SU-DHL-6 (cell line): ENCODE results near the gene SVOPL.

Experiments
- CTCF ChIP-seq: fragments of 200-600 bp; sonication (generic); IDR thresholded peaks from one replicate; pipeline ENCODE4 v1.5.1; 2017; ENCODE audit warnings: antibody characterized with exemption, mild to moderate bottlenecking, low read length, moderate library complexity; ENCODE audit not compliant: insufficient read depth, poor library complexity, severe bottlenecking
- EZH2phosphoT487 ChIP-seq: fragments of 200-600 bp; sonication (generic), shearing (Covaris generic); conservative IDR thresholded peaks from 2 replicates; pipeline ENCODE4 v1.6.1; 2018; ENCODE audit warnings: mild to moderate bottlenecking, antibody characterized with exemption, low read length, moderate library complexity, mixed read lengths

DNA sequence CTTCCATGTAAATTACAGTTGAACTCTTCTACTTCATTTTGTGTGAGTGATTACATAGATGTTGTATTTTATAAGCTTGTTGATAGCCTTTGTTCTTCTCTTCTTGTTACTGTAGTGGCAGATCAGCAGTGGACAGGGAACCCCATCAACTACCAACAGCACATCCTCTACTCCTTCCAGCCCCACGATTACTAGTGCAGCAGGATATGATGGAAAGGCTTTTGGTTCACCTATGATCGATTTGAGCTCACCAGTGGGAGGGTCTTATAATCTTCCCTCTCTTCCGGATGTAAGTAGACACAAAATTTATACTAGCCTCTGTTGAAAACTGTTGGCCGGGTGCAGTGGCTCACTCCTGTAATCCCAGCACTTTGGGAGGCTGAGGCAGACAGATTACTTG is 130.4 kb downstream of the SVOPL start:
- TF ChIP-seq CTCF (no peak), EZH2phosphoT487 (no peak)
